OCI-LY1 (cell line): Measurements from ENCODE around the gene CACNA1B.

Source experiments
- EZH2 ChIP-seq: fragments of 200-600 bp; sonication (generic), shearing (Covaris generic); IDR thresholded peaks from 2 replicates; pipeline ENCODE4 v1.8.0; 2017; ENCODE audit warnings: borderline replicate concordance, mixed run types, mild to moderate bottlenecking, antibody characterized with exemption, low read length, moderate library complexity, mixed read lengths
- TF ChIP-seq, protein P1 (sequence below): fragments of 200-600 bp; sonication (generic), shearing (Covaris generic); IDR thresholded peaks from 2 replicates; pipeline ENCODE4 v1.5.1; 2017; ENCODE audit warnings: mild to moderate bottlenecking, antibody characterized with exemption, low read length, moderate library complexity, mixed read lengths

GRCh38 chr9:138037140-138037539 is 159.6 kb downstream of the CACNA1B start:
- TF ChIP-seq EZH2, result no peak
- TF ChIP-seq, protein P1, sequence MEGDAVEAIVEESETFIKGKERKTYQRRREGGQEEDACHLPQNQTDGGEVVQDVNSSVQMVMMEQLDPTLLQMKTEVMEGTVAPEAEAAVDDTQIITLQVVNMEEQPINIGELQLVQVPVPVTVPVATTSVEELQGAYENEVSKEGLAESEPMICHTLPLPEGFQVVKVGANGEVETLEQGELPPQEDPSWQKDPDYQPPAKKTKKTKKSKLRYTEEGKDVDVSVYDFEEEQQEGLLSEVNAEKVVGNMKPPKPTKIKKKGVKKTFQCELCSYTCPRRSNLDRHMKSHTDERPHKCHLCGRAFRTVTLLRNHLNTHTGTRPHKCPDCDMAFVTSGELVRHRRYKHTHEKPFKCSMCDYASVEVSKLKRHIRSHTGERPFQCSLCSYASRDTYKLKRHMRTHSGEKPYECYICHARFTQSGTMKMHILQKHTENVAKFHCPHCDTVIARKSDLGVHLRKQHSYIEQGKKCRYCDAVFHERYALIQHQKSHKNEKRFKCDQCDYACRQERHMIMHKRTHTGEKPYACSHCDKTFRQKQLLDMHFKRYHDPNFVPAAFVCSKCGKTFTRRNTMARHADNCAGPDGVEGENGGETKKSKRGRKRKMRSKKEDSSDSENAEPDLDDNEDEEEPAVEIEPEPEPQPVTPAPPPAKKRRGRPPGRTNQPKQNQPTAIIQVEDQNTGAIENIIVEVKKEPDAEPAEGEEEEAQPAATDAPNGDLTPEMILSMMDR, result no peak
